Activated naive CD8-positive, alpha-beta T cell treated with anti-CD3 and anti-CD28 coated beads, Interleukin-2, amount 50 U/mL, for 16 hours (primary cell): Measurements from ENCODE around the gene WDTC1.

Source experiments
- DNase-seq: peaks from one replicate; pipeline ENCODE4 v3.0.0-alpha.2; 2020; ENCODE audit warnings: low read depth, low spot score

The WDTC1 gene

GRCh38 chr1:27333717-27334279 is 99.4 kb downstream of the WDTC1 start:
- DNase-seq: no peak

GRCh38 chr1:27335506-27336422 is 101.3 kb downstream of the WDTC1 start:
- DNase-seq: no peak

- no peak for DNase-seq
Observed at GRCh38 chr1:27336756-27337155, 102.3 kb downstream of the WDTC1 start.

GRCh38 chr1:27338751-27339150 is 104.3 kb downstream of the WDTC1 start:
- DNase-seq: no peak

- DNase-seq: no peak
Observed at GRCh38 chr1:27339213-27339612, 104.8 kb downstream of the WDTC1 start.

GRCh38 chr1:27341525-27342252 is 107.3 kb downstream of the WDTC1 start, which contains the start of gene SYTL1:
SYTL1 (plus strand) TSS chr1:27342022; CDS start chr1:27345335, 3,313 bp downstream.
- DNase-seq: no peak

- DNase-seq: no peak
Observed at GRCh38 chr1:27342391-27342777, 108.0 kb downstream of the WDTC1 start.

GRCh38 chr1:27342778-27343638 is 108.6 kb downstream of the WDTC1 start:
- peak; percentile 34 for DNase-seq

- DNase-seq: no peak
Observed at GRCh38 chr1:27343639-27344025, 109.2 kb downstream of the WDTC1 start.

- no peak for DNase-seq
Observed at GRCh38 chr1:27345272-27345671, 110.8 kb downstream of the WDTC1 start.

GRCh38 chr1:27346357-27346756 is 111.9 kb downstream of the WDTC1 start:
- no peak for DNase-seq

GRCh38 chr1:27346991-27347624 is 112.7 kb downstream of the WDTC1 start:
- no peak for DNase-seq

GRCh38 chr1:27348861-27349783 is 114.7 kb downstream of the WDTC1 start:
- no peak for DNase-seq

- no peak for DNase-seq
Observed at GRCh38 chr1:27349784-27350662, 115.6 kb downstream of the WDTC1 start.

- DNase-seq: no peak
Observed at GRCh38 chr1:27350663-27351540, 116.5 kb downstream of the WDTC1 start.

- DNase-seq: no peak
Observed at GRCh38 chr1:27351541-27352107, 117.2 kb downstream of the WDTC1 start.

GRCh38 chr1:27353166-27353565 is 118.7 kb downstream of the WDTC1 start:
- DNase-seq: no peak

- DNase-seq: no peak
Observed at GRCh38 chr1:27353629-27354028, 119.2 kb downstream of the WDTC1 start.
